Medulla oblongata (tissue), 1 donor: Measurements from ENCODE around the gene HOXC4.
"Not testable (repeated sequence)": the region's sequence is repeated elsewhere in the genome, so short reads cannot be mapped to it uniquely, and the experiment has no call there.

ENCODE experiments used
- DNase-seq: peaks from one replicate; pipeline ENCODE4 v3.0.0-alpha.2; 2015; ENCODE audit errors: extremely low spot score

The HOXC4 gene

DNA sequence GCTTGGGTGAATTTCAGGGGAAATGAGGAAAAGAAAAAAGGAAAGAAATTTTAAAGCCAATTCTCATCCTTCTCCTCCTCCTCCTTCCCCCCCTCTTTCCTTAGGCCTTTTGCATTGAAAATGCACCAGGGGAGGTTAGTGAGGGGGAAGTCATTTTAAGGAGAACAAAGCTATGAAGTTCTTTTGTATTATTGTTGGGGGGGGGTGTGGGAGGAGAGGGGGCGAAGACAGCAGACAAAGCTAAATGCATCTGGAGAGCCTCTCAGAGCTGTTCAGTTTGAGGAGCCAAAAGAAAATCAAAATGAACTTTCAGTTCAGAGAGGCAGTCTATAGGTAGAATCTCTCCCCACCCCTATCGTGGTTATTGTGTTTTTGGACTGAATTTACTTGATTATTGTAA is 1.9 kb downstream of the HOXC4 start:
- DNase-seq = no peak

DNA sequence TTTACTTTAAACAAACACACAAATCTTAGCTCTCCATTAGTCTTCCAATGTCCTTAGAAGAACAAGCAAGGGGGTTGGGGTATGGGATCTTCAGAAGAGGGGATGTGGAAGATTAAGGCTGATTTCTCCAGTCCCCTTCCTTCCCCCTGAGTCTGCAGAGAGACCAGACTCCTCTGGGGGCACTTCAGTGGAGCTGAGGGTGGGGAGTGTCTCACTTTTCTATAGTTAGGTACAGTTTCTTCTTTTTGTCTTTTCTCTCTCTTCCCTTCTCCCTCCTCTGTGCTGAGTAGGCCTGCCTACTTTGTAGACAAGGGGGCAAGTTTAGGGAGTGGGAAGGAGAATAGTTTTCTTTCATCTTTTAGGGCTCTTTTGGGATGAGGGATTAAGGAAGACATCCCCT is 2.5 kb downstream of the HOXC4 start:
- no peak for DNase-seq

GRCh38 chr12:54058128-54058768 is 4.6 kb downstream of the HOXC4 start:
- DNase-seq = no peak

GRCh38 chr12:54059668-54060067 is 6.0 kb downstream of the HOXC4 start:
- no peak for DNase-seq

GRCh38 chr12:54060174-54060974 is 6.7 kb downstream of the HOXC4 start:
- DNase-seq = no peak

DNA sequence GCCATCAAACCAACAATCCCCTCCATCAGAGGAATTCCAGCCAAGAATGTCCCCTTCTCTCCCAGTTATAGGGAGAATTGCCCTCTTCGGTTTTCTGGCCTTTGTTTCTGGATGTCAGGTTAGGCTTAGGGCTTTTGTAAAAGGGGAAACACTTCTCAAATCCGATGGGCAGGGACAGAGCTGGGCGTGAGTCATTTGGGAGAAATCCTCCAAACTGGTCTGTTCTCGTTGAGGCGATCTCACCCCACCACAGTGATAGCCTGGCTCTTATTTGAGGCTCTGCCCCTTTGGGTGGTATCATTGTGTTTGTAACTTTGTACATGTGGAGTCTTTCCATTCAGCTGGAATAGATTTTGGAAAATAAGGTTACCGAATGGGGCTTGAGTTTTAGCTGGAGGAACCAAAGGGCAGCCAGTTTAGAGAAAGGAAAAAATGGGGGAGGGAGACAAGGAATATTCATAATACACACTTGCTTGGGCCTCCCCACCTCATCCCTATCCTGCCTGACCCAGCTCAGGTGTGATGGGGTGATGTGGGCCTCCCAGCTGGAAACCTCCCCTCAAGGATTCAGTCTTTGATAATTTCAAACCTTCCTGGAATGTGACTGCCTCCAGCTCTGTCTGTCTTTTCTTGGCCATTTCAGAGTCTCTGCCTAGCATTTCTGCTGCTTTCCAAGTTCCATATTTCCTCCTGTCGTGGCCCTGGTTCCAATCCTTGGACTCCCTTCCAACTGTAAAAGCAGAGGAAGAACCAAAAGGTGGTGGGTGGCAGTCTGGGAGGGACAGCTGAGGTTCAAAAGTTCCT is 7.5 kb downstream of the HOXC4 start:
- DNase-seq = no peak

GRCh38 chr12:54065677-54066076 is 12.0 kb downstream of the HOXC4 start:
- DNase-seq = no peak

- DNase-seq = no peak
These were observed 12.8 kb downstream of the HOXC4 start for GRCh38 chr12:54066408-54066807.

- DNase-seq = no peak
These were observed 14.9 kb downstream of the HOXC4 start for GRCh38 chr12:54068418-54069070.

GRCh38 chr12:54071942-54072341 is 18.3 kb downstream of the HOXC4 start:
- DNase-seq = no peak

DNA sequence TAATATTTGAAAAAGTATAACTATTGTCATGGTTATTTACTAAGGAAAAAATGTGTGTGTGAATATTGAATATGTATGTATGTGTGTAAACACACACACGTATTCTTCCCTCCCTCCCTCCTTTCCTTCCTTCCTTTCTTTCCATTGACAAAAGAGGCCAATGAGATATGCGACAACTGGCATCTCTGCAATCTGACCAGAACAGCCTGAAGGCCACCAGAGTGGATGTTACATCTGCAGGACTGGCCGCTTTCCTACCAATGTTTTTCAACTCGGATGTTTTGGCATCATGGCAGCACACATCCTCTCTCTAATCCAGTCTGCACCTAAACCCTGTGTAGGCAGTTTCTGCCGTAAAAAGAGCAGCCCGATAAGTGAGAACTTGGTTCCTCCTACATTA is 20.7 kb downstream of the HOXC4 start:
- no peak for DNase-seq

DNA sequence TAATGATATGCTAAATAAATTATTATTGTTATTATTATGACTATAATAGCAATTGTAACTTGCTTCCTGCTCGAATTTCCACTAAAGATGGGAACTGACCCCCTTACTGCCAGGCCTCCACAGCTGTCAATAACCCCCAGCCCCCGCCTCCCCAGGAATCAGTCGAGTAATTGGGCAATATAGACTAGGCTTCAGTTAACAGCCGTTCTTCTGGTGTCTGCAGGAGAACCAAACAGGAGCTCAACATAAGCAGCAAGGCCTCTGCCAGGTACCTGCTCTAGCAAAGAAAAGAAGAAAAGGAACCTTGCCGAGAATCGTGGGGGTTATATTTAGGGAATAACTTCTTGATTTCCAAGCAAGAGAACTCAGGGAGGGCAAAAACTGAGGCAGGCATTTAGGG is 21.8 kb downstream of the HOXC4 start:
- no peak for DNase-seq

GRCh38 chr12:54075974-54076373 is 22.3 kb downstream of the HOXC4 start:
- no peak for DNase-seq

GRCh38 chr12:54077843-54078242 is 24.2 kb downstream of the HOXC4 start:
- DNase-seq = peak; percentile 15

DNA sequence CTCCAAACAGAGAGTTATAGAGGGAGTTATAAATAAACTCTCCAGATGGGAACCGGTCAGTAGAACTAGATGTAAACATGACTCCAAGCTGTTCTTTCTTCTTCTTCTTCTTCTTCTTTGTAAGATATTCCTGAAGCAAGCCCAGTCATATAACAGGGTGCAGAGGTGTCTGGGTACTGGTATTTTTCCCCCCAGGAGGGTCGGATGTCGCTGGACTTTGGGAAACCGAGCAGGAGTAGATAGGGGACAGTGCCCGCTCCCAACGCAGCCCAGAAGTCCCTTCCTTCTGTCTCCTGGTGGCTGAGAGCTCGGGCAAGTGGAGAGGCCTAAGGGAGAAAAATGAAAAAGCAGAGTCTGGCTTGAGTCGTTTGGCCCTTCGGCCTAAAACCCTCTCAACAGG is 25.5 kb downstream of the HOXC4 start:
- not testable (repeated sequence) for DNase-seq

GRCh38 chr12:54080008-54080924 is 26.6 kb downstream of the HOXC4 start:
- DNase-seq = not testable (repeated sequence)

DNA sequence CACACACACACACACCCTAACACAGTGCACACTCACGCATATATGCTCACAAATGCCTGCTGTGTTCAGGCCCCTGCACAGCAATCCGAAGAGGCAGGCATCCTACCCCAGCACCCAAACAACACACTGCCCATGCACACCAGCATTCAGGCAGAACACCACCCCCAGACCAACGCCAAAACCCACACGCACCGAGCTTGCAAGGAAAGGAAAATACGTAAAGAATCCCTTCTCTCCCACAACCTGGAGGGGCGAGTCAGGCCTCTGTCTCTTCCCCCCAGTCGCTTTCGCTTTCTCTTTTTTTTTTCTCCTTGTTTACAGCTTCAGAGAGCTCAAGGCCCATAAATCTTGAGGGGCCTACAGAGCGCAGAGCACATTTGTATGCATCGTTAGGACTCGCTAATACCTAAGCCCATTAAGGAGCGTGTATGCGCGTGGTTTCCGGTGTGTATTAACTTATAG is 27.4 kb downstream of the HOXC4 start:
- DNase-seq = not testable (repeated sequence)

GRCh38 chr12:54081581-54082396 is 28.2 kb downstream of the HOXC4 start:
- DNase-seq = peak; percentile 25

DNA sequence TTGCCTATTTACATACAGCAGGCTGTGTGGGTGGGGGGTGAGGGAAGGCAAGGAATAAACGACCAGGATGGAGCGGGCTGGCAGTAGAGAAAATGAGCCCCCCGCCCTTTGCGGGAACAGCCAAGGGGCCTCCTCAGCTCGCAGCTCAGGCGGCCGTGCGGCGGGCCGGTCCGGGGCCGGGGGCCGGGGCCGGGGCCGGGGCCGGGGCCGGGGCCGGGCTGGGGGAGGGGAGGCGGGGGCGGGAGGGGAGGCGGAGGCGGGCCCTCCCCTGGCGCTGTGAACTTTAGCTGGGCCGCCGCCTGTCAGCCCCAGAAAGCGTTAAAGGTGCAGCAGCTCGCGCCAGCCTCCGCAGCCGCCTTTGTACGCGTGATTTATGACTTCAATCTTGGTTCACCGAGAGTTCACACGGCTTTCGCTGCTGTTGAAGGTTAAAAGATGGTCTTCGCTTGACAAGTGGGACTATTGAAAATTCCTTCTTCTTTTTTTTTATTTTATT is 28.8 kb downstream of the HOXC4 start:
- peak; percentile 43 for DNase-seq

- not testable (repeated sequence) for DNase-seq
These were observed 34.4 kb downstream of the HOXC4 start for GRCh38 chr12:54088011-54088410.
